ENCODE results near the gene SLX9.

Gene SLX9

DNA sequence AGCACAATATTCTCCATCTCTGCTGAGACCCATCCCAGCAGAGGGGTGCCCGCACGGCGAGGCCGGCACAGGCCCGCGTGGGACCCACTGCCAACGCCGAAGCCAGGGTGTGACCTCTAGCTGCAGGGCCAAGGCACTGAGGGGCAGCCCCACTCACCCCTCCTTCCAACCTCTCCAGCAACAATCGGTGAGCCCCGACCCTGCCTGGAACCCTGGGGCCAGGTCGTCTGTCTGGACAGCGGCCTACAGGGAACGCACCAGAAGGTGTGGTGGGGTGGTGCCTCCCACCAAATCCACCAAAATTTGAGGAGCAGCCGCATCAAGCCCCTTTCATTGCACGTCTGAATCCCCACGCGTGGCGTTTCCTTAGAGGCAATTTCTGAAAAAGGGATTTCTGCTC, 71.6 kb downstream of the SLX9 start:
- H3K4me1 Mint-ChIP-seq = peaks cover 63% of the 10 kb centered on the region
- no peaks in the 10 kb centered on the region for H3K36me3 Mint-ChIP-seq (ENCODE audit: low read depth)
- TF ChIP-seq, protein P1, sequence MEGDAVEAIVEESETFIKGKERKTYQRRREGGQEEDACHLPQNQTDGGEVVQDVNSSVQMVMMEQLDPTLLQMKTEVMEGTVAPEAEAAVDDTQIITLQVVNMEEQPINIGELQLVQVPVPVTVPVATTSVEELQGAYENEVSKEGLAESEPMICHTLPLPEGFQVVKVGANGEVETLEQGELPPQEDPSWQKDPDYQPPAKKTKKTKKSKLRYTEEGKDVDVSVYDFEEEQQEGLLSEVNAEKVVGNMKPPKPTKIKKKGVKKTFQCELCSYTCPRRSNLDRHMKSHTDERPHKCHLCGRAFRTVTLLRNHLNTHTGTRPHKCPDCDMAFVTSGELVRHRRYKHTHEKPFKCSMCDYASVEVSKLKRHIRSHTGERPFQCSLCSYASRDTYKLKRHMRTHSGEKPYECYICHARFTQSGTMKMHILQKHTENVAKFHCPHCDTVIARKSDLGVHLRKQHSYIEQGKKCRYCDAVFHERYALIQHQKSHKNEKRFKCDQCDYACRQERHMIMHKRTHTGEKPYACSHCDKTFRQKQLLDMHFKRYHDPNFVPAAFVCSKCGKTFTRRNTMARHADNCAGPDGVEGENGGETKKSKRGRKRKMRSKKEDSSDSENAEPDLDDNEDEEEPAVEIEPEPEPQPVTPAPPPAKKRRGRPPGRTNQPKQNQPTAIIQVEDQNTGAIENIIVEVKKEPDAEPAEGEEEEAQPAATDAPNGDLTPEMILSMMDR (IDR thresholded peaks at IDR 0.05) = no peak
- H3K27ac Mint-ChIP-seq = no peak overlapping the region
- H3K4me3 Mint-ChIP-seq = no peak overlapping the region
- peaks cover 37% of the 10 kb centered on the region for H3K27me3 Mint-ChIP-seq (ENCODE audit: low read depth, poor library complexity)
- no peak for DNase-seq
- H3K9me3 Mint-ChIP-seq = peaks cover 30% of the 10 kb centered on the region

DNA sequence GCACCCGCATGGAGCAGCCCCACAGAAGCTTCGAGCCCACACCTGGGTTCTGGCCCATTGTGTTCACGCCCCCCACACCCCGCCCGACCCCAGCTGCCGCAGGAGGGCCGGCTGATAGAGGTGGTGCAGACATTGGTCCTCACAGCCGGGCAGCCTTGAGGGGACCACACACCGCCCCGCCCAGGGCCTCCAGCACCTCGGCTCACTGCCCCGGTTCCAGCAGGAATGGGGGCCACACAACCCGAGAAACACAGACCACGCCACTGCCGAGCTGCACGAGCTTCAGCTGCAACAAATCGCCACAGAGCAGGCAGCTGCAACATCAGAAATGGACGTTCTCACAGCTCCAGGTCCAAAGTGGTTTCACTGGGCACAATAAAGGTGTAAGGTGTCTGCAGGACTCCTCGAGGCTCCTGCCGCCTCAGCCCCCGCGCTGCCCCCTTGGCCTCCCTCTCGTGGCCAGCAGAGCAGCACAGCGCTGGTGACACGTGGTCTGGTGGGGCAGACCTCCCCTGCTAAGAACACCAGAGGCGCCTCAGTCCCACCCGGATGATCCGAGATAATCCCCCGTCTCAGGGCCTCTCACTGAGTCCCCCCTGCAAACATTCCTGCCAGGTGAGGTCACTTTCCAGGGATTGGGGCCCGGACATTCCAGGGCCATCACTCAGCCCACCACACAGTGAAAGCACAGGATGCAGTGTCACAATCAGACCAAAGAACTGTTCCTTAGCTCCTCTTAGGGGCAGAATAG, 72.3 kb downstream of the SLX9 start:
- DNase-seq = peak; percentile 74

DNA sequence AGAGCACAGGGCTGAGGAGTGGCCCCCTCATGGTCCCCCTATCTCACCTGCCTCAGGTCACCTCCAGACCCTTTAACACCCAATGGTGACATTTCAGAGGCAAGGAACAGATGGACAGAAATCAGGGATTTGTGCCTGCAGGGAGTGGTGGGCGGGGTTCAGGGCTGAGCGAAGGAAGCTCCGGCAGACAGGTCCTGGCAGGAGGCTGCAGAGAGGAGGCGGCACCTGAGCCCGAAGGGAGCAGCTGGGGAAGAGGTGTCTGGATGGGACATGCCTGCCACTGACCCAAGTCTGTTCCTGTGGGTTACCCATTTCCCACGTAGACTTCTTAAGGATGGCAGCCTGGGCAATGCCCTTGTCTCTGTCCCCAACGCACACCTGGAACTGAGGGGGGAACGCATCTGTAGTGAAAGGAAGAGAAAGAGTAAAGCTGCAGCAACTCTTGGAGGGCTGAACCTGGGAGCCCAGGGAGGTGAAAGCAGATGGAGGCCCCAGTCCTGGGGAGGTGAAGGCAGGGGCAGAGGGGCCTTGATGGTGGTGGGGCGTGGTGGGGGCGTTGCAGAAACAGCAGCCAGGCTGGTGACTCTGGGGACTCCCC, 72.9 kb downstream of the SLX9 start:
- TF ChIP-seq, protein P1 (IDR thresholded peaks at IDR 0.05) = no peak
- H3K36me3 Mint-ChIP-seq (ENCODE audit: low read depth) = no peaks in the 10 kb centered on the region
- peak overlapping the region; percentile 96 for H3K27ac Mint-ChIP-seq
- H3K27me3 Mint-ChIP-seq (ENCODE audit: low read depth, poor library complexity) = peaks cover 46% of the 10 kb centered on the region
- DNase-seq = peak; percentile 43
- H3K4me3 Mint-ChIP-seq = peak overlapping the region; percentile 52
- peaks cover 17% of the 10 kb centered on the region for H3K9me3 Mint-ChIP-seq
- peaks cover 73% of the 10 kb centered on the region for H3K4me1 Mint-ChIP-seq

More for the DNA sequence above, 72.3 kb downstream of the SLX9 start:
- TF ChIP-seq, protein P1 (IDR thresholded peaks at IDR 0.05) = no peak
- peak overlapping the region; percentile 96 for H3K27ac Mint-ChIP-seq
- H3K4me1 Mint-ChIP-seq = peaks cover 67% of the 10 kb centered on the region
- no peaks in the 10 kb centered on the region for H3K36me3 Mint-ChIP-seq (ENCODE audit: low read depth)
- H3K4me3 Mint-ChIP-seq = no peak overlapping the region
- peaks cover 23% of the 10 kb centered on the region for H3K9me3 Mint-ChIP-seq
- H3K27me3 Mint-ChIP-seq (ENCODE audit: low read depth, poor library complexity) = peaks cover 41% of the 10 kb centered on the region

DNA sequence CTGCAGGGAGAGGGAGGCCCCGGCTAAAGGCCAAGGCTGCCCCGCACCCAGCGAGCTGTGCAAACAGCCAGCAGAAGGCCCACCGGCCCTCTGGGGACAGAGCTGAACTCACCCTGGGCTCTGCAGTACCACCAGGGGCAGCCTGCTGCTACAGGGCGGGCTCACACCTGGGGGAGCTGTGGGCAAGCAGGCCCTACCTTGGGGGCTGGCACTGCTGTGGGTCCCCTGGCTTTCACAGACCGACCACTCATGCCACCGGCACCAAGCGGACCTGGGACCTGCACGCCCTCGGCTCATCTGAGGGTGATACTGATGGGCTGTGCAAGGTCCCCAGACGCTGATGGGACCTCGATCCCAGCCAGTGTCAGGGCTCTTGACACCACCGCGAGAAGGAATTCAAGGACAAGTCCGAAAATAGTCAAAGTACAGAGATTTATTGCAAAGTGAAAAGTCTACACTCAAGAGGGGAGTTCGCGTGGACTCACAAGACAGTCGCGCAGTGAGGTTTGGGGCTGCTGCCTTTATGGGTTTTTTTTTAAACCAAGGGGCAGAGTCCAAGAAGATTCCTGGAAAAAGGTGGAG, 73.5 kb downstream of the SLX9 start:
- peaks cover 16% of the 10 kb centered on the region for H3K9me3 Mint-ChIP-seq
- no peaks in the 10 kb centered on the region for H3K36me3 Mint-ChIP-seq (ENCODE audit: low read depth)
- peak overlapping the region; percentile 89 for H3K27ac Mint-ChIP-seq
- no peak overlapping the region for H3K4me3 Mint-ChIP-seq
- TF ChIP-seq, protein P1 (IDR thresholded peaks at IDR 0.05) = no peak
- peaks cover 50% of the 10 kb centered on the region for H3K27me3 Mint-ChIP-seq (ENCODE audit: low read depth, poor library complexity)
- H3K4me1 Mint-ChIP-seq = peaks cover 76% of the 10 kb centered on the region
- DNase-seq = no peak

DNA sequence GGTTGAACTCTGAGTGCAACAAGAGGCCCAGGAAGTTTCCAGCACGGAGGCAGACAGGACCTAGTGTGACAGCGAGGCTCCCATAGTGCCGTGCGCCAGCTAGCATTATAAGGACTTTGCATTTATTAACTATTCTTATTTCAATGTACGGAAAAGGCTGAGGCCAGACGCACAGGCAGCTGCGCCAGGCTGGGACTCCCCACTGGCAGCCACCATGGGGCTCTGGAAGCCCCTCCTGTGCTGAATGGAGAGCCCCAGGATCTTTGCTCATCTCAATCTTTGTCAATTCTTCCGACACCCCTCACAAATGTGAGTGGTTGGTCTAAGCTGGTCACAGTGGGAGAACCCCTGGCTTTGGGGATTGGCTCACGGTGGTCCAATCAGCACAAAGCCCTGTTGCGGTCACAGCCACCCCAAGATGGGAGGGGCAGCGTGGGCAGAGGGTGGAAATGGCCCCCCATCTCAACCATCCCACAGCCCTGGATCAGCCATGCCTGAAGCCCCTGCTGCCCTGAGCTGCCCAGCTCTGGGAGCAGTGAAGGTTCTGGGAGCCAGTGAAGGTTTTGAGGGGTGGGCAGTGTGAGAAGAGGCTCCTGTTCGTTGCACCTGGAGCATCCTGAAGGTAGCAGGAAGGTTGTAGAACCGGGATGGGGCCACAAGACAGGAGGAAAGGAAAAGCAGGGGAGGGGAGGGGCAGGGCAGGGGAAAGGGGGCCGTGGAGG, 75.1 kb downstream of the SLX9 start:
- Mint-ChIP-seq H3K36me3 (ENCODE audit: low read depth) (no peaks in the 10 kb centered on the region), H3K27ac (no peak overlapping the region), H3K27me3 (ENCODE audit: low read depth, poor library complexity) (peaks cover 52% of the 10 kb centered on the region), H3K4me3 (no peak overlapping the region), H3K4me1 (peaks cover 70% of the 10 kb centered on the region), H3K9me3 (peaks cover under 1% of the 10 kb centered on the region)
- TF ChIP-seq, protein P1 (IDR thresholded peaks at IDR 0.05) = no peak
- DNase-seq = peak; percentile 1

All from nephron progenitor cell (in vitro differentiated cells).